HG02970 (cell line): ENCODE data around the gene MSL3.

Experiments used
- ATAC-seq: cut with Tn5 transposase; IDR thresholded peaks from one replicate; pipeline ENCODE4 v1.9.1; 2021; ENCODE audit warnings: mild to moderate bottlenecking, moderate library complexity, moderate number of reproducible peaks; ENCODE audit not compliant: unreplicated experiment, low FRiP score

The MSL3 gene

DNA sequence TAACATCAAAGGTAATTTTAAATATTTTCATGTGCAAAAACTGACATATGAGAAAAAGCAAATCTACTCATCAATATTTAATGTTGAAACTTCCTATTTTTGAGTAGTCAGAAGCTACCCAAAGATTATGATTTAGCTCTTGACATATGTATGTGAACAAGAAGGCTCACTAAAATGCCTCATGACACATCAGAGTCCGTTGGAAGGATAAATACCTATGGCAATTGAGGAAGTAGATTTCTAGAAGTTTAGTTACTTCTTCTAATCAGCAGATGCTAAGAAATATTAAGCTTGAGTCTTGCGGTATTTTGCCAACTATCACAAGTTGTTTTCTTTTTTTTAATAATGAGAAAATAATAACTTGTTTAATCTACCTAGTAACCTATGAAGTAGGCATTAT is 55.3 kb downstream of the MSL3 start:
- no peak for ATAC-seq
